GM19455 (cell line): Measurements from ENCODE around the gene CHSY3.

Source experiments
- ATAC-seq: cut with Tn5 transposase; IDR thresholded peaks from one replicate; pipeline ENCODE4 v1.9.1; 2021; ENCODE audit not compliant: unreplicated experiment

CHSY3 gene

GRCh38 chr5:130021000-130021399, 116.7 kb downstream of the CHSY3 start:
- ATAC-seq = no peak

- ATAC-seq = no peak
Measured at GRCh38 chr5:130021876-130022275, 117.6 kb downstream of the CHSY3 start.

- ATAC-seq = no peak
Measured at GRCh38 chr5:130023604-130024003, 119.3 kb downstream of the CHSY3 start.

- ATAC-seq = no peak
Measured at GRCh38 chr5:130024006-130024405, 119.7 kb downstream of the CHSY3 start.

GRCh38 chr5:130025511-130025910, 121.2 kb downstream of the CHSY3 start:
- no peak for ATAC-seq

GRCh38 chr5:130032807-130033206, 128.5 kb downstream of the CHSY3 start:
- ATAC-seq = no peak

GRCh38 chr5:130034566-130035210, 130.4 kb downstream of the CHSY3 start:
- ATAC-seq = no peak

GRCh38 chr5:130035388-130035787, 131.1 kb downstream of the CHSY3 start:
- no peak for ATAC-seq

- no peak for ATAC-seq
Measured at GRCh38 chr5:130037905-130038304, 133.6 kb downstream of the CHSY3 start.

- no peak for ATAC-seq
Measured at GRCh38 chr5:130043834-130044233, 139.6 kb downstream of the CHSY3 start.

GRCh38 chr5:130045334-130045733, 141.1 kb downstream of the CHSY3 start:
- no peak for ATAC-seq

GRCh38 chr5:130050585-130050984, 146.3 kb downstream of the CHSY3 start:
- ATAC-seq = no peak

- no peak for ATAC-seq
Measured at GRCh38 chr5:130052752-130053151, 148.5 kb downstream of the CHSY3 start.

- ATAC-seq = no peak
Measured at GRCh38 chr5:130055572-130055971, 151.3 kb downstream of the CHSY3 start.

GRCh38 chr5:130061746-130062145, 157.5 kb downstream of the CHSY3 start:
- no peak for ATAC-seq

- no peak for ATAC-seq
Measured at GRCh38 chr5:130063603-130064002, 159.3 kb downstream of the CHSY3 start.

- no peak for ATAC-seq
Measured at GRCh38 chr5:130064484-130064883, 160.2 kb downstream of the CHSY3 start.

GRCh38 chr5:130065617-130066016, 161.4 kb downstream of the CHSY3 start:
- no peak for ATAC-seq

- no peak for ATAC-seq
Measured at GRCh38 chr5:130066644-130067043, 162.4 kb downstream of the CHSY3 start.

- no peak for ATAC-seq
Measured at GRCh38 chr5:130067364-130067763, 163.1 kb downstream of the CHSY3 start.

GRCh38 chr5:130068101-130068500, 163.8 kb downstream of the CHSY3 start:
- ATAC-seq = no peak

- no peak for ATAC-seq
Measured at GRCh38 chr5:130068988-130069387, 164.7 kb downstream of the CHSY3 start.

GRCh38 chr5:130074820-130075219, 170.6 kb downstream of the CHSY3 start:
- no peak for ATAC-seq
